Stimulated activated CD8-positive, alpha-beta memory T cell treated with anti-CD3 and anti-CD28 coated beads, Interleukin-12 subunit alpha, Interleukin-12 subunit beta, amount 100 ng/mL, for 24 hours (primary cell): ENCODE data around the gene FXYD5.

Source experiments
- DNase-seq: peaks from one replicate; pipeline ENCODE4 v3.0.0-alpha.2; 2020; ENCODE audit errors: extremely low read depth

The FXYD5 gene

GRCh38 chr19:35212241-35212640, 57.7 kb downstream of the FXYD5 start:
- no peak for DNase-seq

- peak; percentile 54 for DNase-seq
Measured at GRCh38 chr19:35213663-35214632, 59.4 kb downstream of the FXYD5 start.

- no peak for DNase-seq
Measured at GRCh38 chr19:35214766-35215422, 60.4 kb downstream of the FXYD5 start.

- DNase-seq = no peak
Measured at GRCh38 chr19:35216016-35216832, 61.7 kb downstream of the FXYD5 start.

DNA sequence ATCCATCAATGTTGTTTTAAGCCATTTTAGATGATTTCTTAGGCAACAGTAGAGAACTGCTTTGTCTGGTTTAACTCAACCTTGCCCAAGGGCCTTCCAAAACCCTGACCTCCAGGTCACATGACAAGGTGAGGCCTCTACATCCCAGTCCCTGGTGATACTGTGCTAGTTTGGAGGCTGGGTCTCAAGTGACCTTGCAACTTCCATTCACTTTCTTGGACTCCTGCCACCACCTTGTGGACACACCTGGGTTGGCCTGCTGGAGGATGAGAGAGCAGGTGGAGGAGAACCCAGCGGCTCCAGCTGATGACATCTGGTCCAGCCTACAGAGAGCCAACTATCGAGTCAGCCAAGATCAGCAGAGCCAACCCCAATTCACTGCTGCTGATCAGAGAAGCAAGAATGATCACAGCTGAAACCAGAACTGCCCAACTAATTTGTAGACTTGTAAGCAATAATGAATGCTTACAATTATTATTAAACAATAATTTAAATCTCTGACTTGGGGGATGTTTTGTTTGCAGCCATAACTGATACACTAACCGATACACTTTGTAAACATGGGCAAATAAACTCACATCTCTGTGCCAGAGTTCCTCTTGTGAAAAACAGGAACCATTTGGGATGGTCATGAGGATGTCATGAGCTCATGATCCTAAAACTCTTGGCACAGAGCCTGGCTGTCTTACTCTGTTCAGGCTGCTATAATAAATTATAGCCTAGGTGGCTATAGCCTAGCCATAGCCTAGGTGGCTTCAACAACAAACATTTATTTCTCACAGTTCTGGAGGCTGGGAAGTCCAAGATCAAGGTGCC, 62.5 kb downstream of the FXYD5 start:
- DNase-seq = no peak

GRCh38 chr19:35217649-35217990, 63.1 kb downstream of the FXYD5 start:
- DNase-seq = no peak

DNA sequence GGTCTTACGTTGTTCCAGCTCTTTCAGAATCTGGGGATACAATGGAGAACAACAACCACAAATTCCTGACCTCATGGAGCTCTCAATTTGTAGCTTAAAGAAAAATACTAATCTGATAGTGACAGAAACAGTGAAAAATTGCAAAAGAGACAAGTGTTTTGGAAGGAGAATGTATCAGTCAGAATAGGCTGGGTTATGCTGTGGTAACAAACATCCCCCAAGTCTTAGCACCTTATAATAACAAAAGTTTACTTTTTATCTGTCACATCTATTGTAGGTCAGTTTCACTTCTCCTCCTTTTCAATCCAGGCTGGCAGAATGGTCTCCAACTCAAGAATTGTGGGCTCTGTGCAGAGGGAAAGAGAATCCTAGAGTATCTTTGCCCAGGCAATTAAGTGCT, 64.5 kb downstream of the FXYD5 start:
- no peak for DNase-seq
